HK-2 (cell line): ENCODE results near the gene FXYD6.

Source experiments
- DNase-seq: peaks from one replicate; pipeline ENCODE4 v3.0.0-alpha.2; 2018; ENCODE audit not compliant: unreplicated experiment

Gene FXYD6

DNA sequence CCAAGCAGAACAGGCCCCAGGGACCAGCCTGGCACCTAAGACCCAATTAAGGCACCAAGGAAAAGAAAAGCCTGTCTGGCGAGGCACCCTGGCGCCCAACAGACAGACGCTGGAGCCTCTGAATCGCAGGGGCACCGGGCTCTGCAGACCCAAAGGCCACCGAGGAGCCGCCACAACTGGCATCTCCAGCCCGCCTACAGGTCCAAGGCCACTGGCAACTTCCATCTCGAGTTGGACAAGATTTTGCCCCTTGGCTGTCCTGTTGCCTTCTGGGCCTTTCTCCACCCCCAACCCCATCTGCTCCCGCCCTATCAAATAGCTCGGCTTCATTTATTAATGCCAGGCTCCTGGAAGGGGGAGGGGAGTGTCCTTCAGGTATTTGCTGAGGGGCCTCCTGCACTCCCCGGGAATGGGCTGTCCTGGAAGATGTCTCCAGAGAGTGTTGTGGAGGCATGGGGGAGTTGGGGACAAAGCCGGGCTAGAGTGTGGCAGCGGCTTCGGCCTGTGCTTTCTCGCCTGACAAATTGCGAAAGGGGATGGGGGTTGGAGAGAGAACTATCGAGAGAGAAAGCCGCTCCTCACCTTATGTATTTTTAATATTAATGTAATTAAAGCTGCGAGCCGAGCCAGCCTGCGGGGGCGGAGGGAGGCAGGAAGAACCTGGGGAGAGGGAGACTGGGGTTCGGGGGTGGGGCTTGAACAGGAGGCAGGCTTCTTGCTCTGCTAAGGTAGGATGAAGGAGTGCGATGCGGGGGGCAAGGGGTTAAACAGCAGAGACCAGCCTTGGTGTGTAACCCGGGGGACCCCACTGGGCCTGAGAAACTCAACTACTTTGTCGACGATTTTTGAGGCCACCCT lies 81.5 kb downstream of the FXYD6 start:
- DNase-seq: no peak

DNA sequence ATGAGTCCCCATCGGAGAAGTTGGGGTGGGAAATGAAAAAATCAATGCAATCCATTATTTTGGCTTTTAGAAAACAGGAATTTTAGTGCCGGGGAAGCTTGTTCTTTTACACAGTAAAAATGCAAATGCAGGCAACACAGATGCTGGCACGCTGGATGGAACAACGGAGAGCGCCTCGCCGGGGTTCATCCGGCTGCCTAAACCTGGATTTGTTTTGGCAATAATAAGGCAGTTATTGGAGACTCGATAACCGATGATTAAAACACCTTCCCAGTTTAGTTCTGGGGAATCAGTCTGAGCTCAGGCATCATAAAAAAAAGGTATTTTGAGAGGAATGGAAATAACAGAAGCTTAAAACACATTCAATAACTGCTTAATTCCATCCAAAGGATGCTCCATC lies 82.3 kb downstream of the FXYD6 start:
- DNase-seq: no peak

DNA sequence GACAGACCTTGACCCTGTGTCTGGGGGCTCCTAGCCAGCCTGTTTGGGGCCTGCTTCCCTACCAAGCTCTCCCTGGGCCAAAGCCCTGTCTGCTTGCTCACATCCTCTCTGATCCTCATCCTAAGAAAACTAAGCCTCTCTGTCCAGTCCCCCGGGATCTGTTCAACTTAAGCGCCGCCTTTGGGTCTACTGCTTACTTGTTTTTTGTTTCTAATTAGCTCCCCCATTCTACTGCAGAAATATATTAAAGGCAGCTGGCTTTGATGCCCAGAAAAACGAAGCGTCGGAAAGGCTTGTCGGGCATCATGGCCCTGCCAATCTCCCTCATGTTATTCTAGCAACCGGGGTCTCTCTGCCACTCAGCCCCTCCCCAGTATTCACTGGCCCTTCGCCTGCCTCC lies 82.9 kb downstream of the FXYD6 start:
- no peak for DNase-seq

DNA sequence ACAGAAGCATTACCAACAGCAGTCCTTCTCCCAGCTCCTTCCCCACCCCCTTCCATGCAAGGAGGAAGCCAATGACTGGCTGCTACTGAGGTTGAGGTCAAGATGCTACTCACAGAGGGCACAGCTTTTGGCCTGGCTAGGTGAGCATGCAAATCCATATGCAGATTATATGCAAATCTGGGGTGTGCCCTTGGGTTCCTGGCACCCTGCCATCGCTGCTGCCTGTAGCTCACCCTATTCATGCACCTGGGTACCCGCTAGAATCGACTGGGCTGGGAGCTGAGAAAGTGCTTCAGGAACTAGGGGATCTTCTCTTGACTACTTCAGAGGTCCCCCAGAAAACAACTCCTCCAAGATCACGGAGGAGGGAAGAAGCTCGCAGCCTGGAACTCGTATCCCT lies 83.5 kb downstream of the FXYD6 start:
- no peak for DNase-seq

DNA sequence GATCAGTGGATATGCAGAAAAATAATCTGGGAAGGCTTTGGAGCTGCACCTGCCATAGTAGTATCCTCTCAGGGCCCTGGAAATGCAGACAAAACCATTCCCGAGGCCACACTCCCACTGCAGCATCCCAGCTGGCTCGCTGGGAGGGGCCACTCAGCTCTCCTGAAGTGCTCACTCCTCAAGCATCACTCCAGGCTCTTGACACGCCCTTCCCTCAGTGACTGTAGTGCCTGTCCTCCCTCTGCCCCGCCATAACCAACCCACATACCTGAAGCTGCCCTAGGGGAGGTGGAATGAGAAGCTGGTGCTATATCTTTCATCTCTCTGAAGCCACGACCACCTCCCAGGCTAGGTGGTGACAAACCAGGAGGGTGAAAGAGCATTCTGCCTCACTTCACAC lies 84.2 kb downstream of the FXYD6 start:
- no peak for DNase-seq

DNA sequence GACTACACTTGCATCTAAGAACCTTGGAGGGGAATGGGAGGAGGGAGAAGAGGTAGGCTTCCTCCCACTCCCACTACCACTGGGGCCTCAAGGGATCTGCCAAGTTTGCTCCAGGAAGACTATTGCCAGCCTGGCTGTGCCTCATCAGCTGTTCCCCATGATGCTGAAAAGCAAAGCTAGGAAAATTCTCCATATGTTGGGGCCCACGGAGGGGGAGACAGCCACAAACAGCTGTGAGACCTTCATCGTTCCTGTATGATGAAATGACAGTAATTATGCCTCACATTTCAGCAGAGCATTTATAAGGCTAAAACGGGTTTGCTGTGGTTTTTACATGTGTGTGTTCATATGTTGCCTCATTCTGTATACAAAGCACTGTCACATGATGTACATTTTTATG lies 86.2 kb downstream of the FXYD6 start:
- no peak for DNase-seq

DNA sequence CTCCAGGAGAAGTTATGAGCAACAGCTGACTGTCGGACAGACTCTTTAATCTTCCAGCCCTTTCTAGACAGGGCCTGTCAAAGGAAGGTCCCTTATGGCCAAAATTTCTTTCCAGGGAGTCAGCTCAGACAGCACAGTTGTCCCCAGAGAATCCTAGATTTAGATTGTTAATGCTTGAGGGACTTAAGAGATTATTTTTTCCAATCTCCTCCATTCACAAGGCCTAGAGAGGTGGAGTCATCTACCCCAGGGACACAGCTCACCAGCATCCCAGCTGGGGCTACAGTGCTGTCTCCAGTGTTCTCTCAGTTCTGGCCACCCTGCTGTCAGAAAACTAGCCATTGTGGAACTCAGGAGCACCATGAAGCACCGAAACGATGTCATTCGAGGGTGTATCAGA lies 87.2 kb downstream of the FXYD6 start:
- DNase-seq: no peak
